RWPE1 (cell line): Measurements from ENCODE around the gene RIPOR1.
A peak's percentile ranks its signal among the peaks of the same experiment; 100 is the strongest.

Experiments
- CTCF ChIA-PET: fragments of 350-600 bp; sonication (Branson Sonifier 250); formaldehyde crosslinking; extraction: SDS; loops from one replicate; lab custom pipeline; 2021; lab: Yijun Ruan, JAX
- POLR2A ChIA-PET: fragments of 400-600 bp; formaldehyde crosslinking; extraction: SDS; loops from one replicate; lab custom pipeline; 2020; ENCODE audit warnings: antibody characterized with exemption; ENCODE audit not compliant: low non-redundant PET; lab: Yijun Ruan, JAX
- DNase-seq: peaks from one replicate; pipeline ENCODE4 v3.0.0; 2012; ENCODE audit warnings: low spot score
- H3K27ac ChIP-seq: fragments of 450-650 bp; 2 replicates; pipeline ENCODE4 v1.5.1; 2017
- CTCF ChIP-seq: fragments of 450-650 bp; conservative IDR thresholded peaks from 2 replicates; pipeline ENCODE4 v1.5.1; 2017; ENCODE audit warnings: low read depth, mild to moderate bottlenecking

The RIPOR1 gene

GRCh38 chr16:67543036-67543435, 14.4 kb downstream of the RIPOR1 start:
- no peak for DNase-seq
- ChIA-PET POLR2A (interaction anchor here (0.5 kb wide), 1 partner anchor 11 kb away, joined by 3 read pairs; no protein-coding TSS in a partner anchor), CTCF (interaction anchor here (2.2 to 2.7 kb wide), 2 partner anchors 19 to 22 kb away, joined by 11 to 15 read pairs; partner anchors contain the start of gene CTCF)
- H3K27ac ChIP-seq: peak overlapping the region; percentile 79
- TF ChIP-seq CTCF: no peak

- CTCF ChIA-PET: interaction anchor here (2.2 to 2.7 kb wide), 2 partner anchors 19 to 23 kb away, joined by 11 to 15 read pairs; partner anchors contain the start of gene CTCF
- POLR2A ChIA-PET: interaction anchor here (0.5 kb wide), 1 partner anchor 12 kb away, joined by 3 read pairs; no protein-coding TSS in a partner anchor
- no peak for TF ChIP-seq CTCF
- DNase-seq: no peak
- peak overlapping the region; percentile 79 for H3K27ac ChIP-seq
Measured at GRCh38 chr16:67543582-67543981, 15.0 kb downstream of the RIPOR1 start.

DNA sequence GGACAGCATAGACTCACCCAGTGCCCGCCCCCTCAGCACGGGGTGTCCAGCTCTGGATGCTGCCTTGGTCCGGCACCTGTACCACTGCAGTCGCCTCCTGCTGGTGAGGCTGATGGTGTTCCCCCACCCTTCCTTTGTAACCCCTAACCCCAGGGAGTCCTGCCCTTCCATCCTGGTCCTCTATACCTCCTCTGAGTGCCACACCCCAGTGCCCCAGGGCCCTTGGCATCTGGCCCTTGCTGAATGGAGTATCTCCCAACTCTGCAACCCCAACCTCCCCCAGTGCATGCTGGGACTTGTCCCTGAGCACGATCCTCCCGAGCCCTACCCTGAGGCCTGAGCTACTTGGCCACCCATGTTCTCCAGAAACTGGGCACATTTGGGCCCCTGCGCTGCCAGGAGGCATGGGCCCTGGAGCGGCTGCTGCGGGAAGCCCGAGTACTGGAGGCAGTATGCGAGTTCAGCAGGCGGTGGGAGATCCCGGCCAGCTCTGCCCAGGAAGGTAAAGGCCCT, 15.8 kb downstream of the RIPOR1 start:
- H3K27ac ChIP-seq: peak overlapping the region; percentile 79
- DNase-seq: no peak
- POLR2A ChIA-PET: interaction anchor here (0.7 kb wide), 1 partner anchor 19 kb away, joined by 3 read pairs; no protein-coding TSS in a partner anchor
- TF ChIP-seq CTCF: no peak
- CTCF ChIA-PET: interaction anchor here (0.6 to 2.7 kb wide), 3 partner anchors 18 to 98 kb away, joined by 3 to 15 read pairs (median 11); partner anchors contain the start of gene CTCF

GRCh38 chr16:67544844-67545664, 16.4 kb downstream of the RIPOR1 start:
- ChIA-PET CTCF (interaction anchor here (0.6 to 2.7 kb wide), 4 partner anchors 17 to 24 kb away, joined by 3 to 15 read pairs (median 8); partner anchors contain the start of gene CTCF), POLR2A (interaction anchor here (0.7 kb wide), 1 partner anchor 18 kb away, joined by 3 read pairs; no protein-coding TSS in a partner anchor)
- peak overlapping the region; percentile 79 for H3K27ac ChIP-seq
- no peak for DNase-seq
- TF ChIP-seq CTCF: no peak

GRCh38 chr16:67545665-67546024, 17.0 kb downstream of the RIPOR1 start:
- ChIA-PET POLR2A (no interaction called here), CTCF (interaction anchor here (1.0 to 3.0 kb wide), 3 partner anchors 17 to 24 kb away, joined by 4 to 17 read pairs (median 15); partner anchors contain the start of gene CTCF)
- TF ChIP-seq CTCF: no peak
- no peak for DNase-seq
- peak overlapping the region; percentile 79 for H3K27ac ChIP-seq

DNA sequence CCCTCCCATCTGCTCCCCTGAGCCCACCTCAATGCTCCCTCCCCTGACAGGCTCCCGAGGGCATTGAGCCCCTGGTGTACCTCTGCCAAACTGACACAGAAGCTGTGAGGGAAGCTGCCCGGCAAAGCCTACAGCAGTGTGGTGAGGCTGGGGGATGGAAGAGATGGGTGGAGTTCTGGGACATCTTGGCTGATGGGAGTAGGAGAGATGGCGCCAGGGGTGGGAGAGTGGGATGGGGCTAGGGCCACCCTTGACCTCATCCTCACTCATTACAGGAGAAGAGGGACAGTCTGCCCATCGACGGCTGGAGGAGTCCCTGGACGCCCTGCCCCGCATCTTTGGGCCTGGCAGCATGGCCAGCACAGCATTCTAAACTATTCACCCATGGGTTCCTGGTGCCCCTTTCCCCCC, 17.5 kb downstream of the RIPOR1 start:
- DNase-seq: no peak
- ChIA-PET POLR2A (no interaction called here), CTCF (interaction anchor here (0.5 to 3.0 kb wide), 6 partner anchors 9 to 383 kb away, joined by 4 to 17 read pairs (median 6); partner anchors contain the start of genes C16orf86 and ENKD1)
- peak overlapping the region; percentile 79 for H3K27ac ChIP-seq
- no peak for TF ChIP-seq CTCF
